Measurements from ENCODE around the gene SPRED2.

GRCh38 chr2:65294136-65294535 is 138.3 kb downstream of the SPRED2 start:
- no peak for TF ChIP-seq CTCF (IDR thresholded peaks at IDR 0.05)
- no peak for TF ChIP-seq POLR2A (IDR thresholded peaks at IDR 0.05)
- TF ChIP-seq POLR2AphosphoS5 (IDR thresholded peaks at IDR 0.05; ENCODE audit: insufficient read depth in 1 of 2, low read depth in 1 of 2), result no peak

All from vagina (tissue), 2 donors.